ENCODE results near the gene CFAP221.
A peak's percentile ranks its signal among the peaks of the same experiment; 100 is the strongest.

Gene CFAP221

GRCh38 chr2:119691189-119691588 is 146.9 kb downstream of the CFAP221 start:
- Histone ChIP-seq H3K9me3 (ENCODE audit: control extremely low read depth in 1 of 5, control insufficient read depth in 4 of 5, insufficient read depth in 2 of 5, low read depth in 1 of 5, low read length in 4 of 5) (no peaks in the 10 kb centered on the region), H3K4me3 (ENCODE audit: control insufficient read depth in 1 of 7, extremely low read depth in 1 of 7, insufficient read depth in 4 of 7, low read depth in 2 of 7, low read length in 6 of 7) (no peak overlapping the region), H3K36me3 (ENCODE audit: control insufficient read depth in 4 of 4, insufficient read depth in 4 of 4, low read length in 3 of 4) (peaks cover 3 to 26% (median 12%) of the 10 kb centered on the region in 4 experiments), H3K27ac (ENCODE audit: insufficient read depth in 1 of 2, low read depth in 1 of 2, low read length in 2 of 2, poor library complexity in 1 of 2, severe bottlenecking in 2 of 2) (no peak overlapping the region), H3K4me1 (ENCODE audit: control extremely low read depth in 1 of 4, control insufficient read depth in 4 of 4, insufficient read depth in 4 of 4, low read length in 3 of 4) (peaks cover 0 to 18% (median 15%) of the 10 kb centered on the region in 4 experiments), H3K27me3 (replicated peaks in 2 of 5; ENCODE audit: control insufficient read depth in 4 of 5, insufficient read depth in 5 of 5, low read length in 4 of 5) (no peaks in the 10 kb centered on the region)
- WGBS (ENCODE audit: insufficient coverage), result 92% methylated on average over 7 of the region's 7 CpGs
- DNase-seq, result no peak
- POLR2A ChIA-PET, result no interaction called here
- CTCF ChIA-PET, result interaction anchor here (2.0 kb wide), 1 partner anchor 10 kb away, joined by 8 read pairs; no protein-coding TSS in a partner anchor

GRCh38 chr2:119691651-119692245 is 147.5 kb downstream of the CFAP221 start:
- Histone ChIP-seq H3K9me3 (ENCODE audit: control extremely low read depth in 1 of 5, control insufficient read depth in 4 of 5, insufficient read depth in 2 of 5, low read depth in 1 of 5, low read length in 4 of 5) (no peaks in the 10 kb centered on the region), H3K36me3 (ENCODE audit: control insufficient read depth in 4 of 4, insufficient read depth in 4 of 4, low read length in 3 of 4) (peaks cover 3 to 26% (median 10%) of the 10 kb centered on the region in 4 experiments), H3K27ac (ENCODE audit: insufficient read depth in 1 of 2, low read depth in 1 of 2, low read length in 2 of 2, poor library complexity in 1 of 2, severe bottlenecking in 2 of 2) (no peak overlapping the region), H3K4me1 (ENCODE audit: control extremely low read depth in 1 of 4, control insufficient read depth in 4 of 4, insufficient read depth in 4 of 4, low read length in 3 of 4) (peaks cover 0 to 18% (median 15%) of the 10 kb centered on the region in 4 experiments), H3K27me3 (replicated peaks in 2 of 5; ENCODE audit: control insufficient read depth in 4 of 5, insufficient read depth in 5 of 5, low read length in 4 of 5) (no peaks in the 10 kb centered on the region), H3K4me3 (ENCODE audit: control insufficient read depth in 1 of 7, extremely low read depth in 1 of 7, insufficient read depth in 4 of 7, low read depth in 2 of 7, low read length in 6 of 7) (no peak overlapping the region)
- ChIA-PET CTCF (interaction anchor here (2.0 to 3.4 kb wide), 2 partner anchors 10 to 12 kb away, joined by 8 to 11 read pairs; no protein-coding TSS in a partner anchor), POLR2A (no interaction called here)
- 96% methylated on average over 12 of the region's 12 CpGs for WGBS (ENCODE audit: insufficient coverage)
- DNase-seq, result no peak

- Histone ChIP-seq H3K36me3 (ENCODE audit: control insufficient read depth in 4 of 4, insufficient read depth in 4 of 4, low read length in 3 of 4) (peaks cover 0 to 20% (median 8%) of the 10 kb centered on the region in 4 experiments), H3K4me1 (ENCODE audit: control extremely low read depth in 1 of 4, control insufficient read depth in 4 of 4, insufficient read depth in 4 of 4, low read length in 3 of 4) (peaks cover 0 to 18% (median 15%) of the 10 kb centered on the region in 4 experiments), H3K27ac (ENCODE audit: insufficient read depth in 1 of 2, low read depth in 1 of 2, low read length in 2 of 2, poor library complexity in 1 of 2, severe bottlenecking in 2 of 2) (no peak overlapping the region), H3K4me3 (ENCODE audit: control insufficient read depth in 1 of 7, extremely low read depth in 1 of 7, insufficient read depth in 4 of 7, low read depth in 2 of 7, low read length in 6 of 7) (no peak overlapping the region), H3K27me3 (replicated peaks in 2 of 5; ENCODE audit: control insufficient read depth in 4 of 5, insufficient read depth in 5 of 5, low read length in 4 of 5) (no peaks in the 10 kb centered on the region), H3K9me3 (ENCODE audit: control extremely low read depth in 1 of 5, control insufficient read depth in 4 of 5, insufficient read depth in 2 of 5, low read depth in 1 of 5, low read length in 4 of 5) (no peaks in the 10 kb centered on the region)
- WGBS (ENCODE audit: insufficient coverage), result 95% methylated on average over 7 of the region's 7 CpGs
- CTCF ChIA-PET, result interaction anchor here (2.0 to 3.4 kb wide), 2 partner anchors 9 to 11 kb away, joined by 8 to 11 read pairs; no protein-coding TSS in a partner anchor
- no peak for DNase-seq
- POLR2A ChIA-PET, result interaction anchor here (0.6 kb wide), 1 partner anchor 145 kb away, joined by 3 read pairs; no protein-coding TSS in a partner anchor
Observed at GRCh38 chr2:119692310-119692709, 148.1 kb downstream of the CFAP221 start.

GRCh38 chr2:119692954-119693353 is 148.7 kb downstream of the CFAP221 start:
- Histone ChIP-seq H3K4me3 (ENCODE audit: control insufficient read depth in 1 of 7, extremely low read depth in 1 of 7, insufficient read depth in 4 of 7, low read depth in 2 of 7, low read length in 6 of 7) (no peak overlapping the region), H3K27ac (ENCODE audit: insufficient read depth in 1 of 2, low read depth in 1 of 2, low read length in 2 of 2, poor library complexity in 1 of 2, severe bottlenecking in 2 of 2) (no peak overlapping the region), H3K36me3 (ENCODE audit: control insufficient read depth in 4 of 4, insufficient read depth in 4 of 4, low read length in 3 of 4) (peaks cover 0 to 16% (median 7%) of the 10 kb centered on the region in 4 experiments), H3K27me3 (replicated peaks in 2 of 5; ENCODE audit: control insufficient read depth in 4 of 5, insufficient read depth in 5 of 5, low read length in 4 of 5) (no peaks in the 10 kb centered on the region), H3K9me3 (ENCODE audit: control extremely low read depth in 1 of 5, control insufficient read depth in 4 of 5, insufficient read depth in 2 of 5, low read depth in 1 of 5, low read length in 4 of 5) (no peaks in the 10 kb centered on the region), H3K4me1 (ENCODE audit: control extremely low read depth in 1 of 4, control insufficient read depth in 4 of 4, insufficient read depth in 4 of 4, low read length in 3 of 4) (peaks cover 0 to 21% (median 16%) of the 10 kb centered on the region in 4 experiments)
- WGBS (ENCODE audit: insufficient coverage), result 83% methylated on average over 7 of the region's 7 CpGs
- DNase-seq, result no peak
- CTCF ChIA-PET, result interaction anchor here (3.4 kb wide), 1 partner anchor 11 kb away, joined by 11 read pairs; no protein-coding TSS in a partner anchor
- POLR2A ChIA-PET, result interaction anchor here (0.6 kb wide), 1 partner anchor 146 kb away, joined by 3 read pairs; no protein-coding TSS in a partner anchor

GRCh38 chr2:119693567-119693966 is 149.3 kb downstream of the CFAP221 start:
- no peak overlapping the region for H3K27ac ChIP-seq (ENCODE audit: insufficient read depth in 1 of 2, low read depth in 1 of 2, low read length in 2 of 2, poor library complexity in 1 of 2, severe bottlenecking in 2 of 2)
- DNase-seq, result peak in 1 of 3 donors; percentile 19
- 100% methylated on average over 3 of the region's 3 CpGs for WGBS (ENCODE audit: insufficient coverage)
- H3K4me3 ChIP-seq (ENCODE audit: control insufficient read depth in 1 of 7, extremely low read depth in 1 of 7, insufficient read depth in 4 of 7, low read depth in 2 of 7, low read length in 6 of 7), result no peak overlapping the region
- peaks cover 0 to 11% (median 4%) of the 10 kb centered on the region in 4 experiments for H3K36me3 ChIP-seq (ENCODE audit: control insufficient read depth in 4 of 4, insufficient read depth in 4 of 4, low read length in 3 of 4)
- no peaks in the 10 kb centered on the region for H3K9me3 ChIP-seq (ENCODE audit: control extremely low read depth in 1 of 5, control insufficient read depth in 4 of 5, insufficient read depth in 2 of 5, low read depth in 1 of 5, low read length in 4 of 5)
- no peaks in the 10 kb centered on the region for H3K27me3 ChIP-seq (replicated peaks in 2 of 5; ENCODE audit: control insufficient read depth in 4 of 5, insufficient read depth in 5 of 5, low read length in 4 of 5)
- ChIA-PET POLR2A (no interaction called here), CTCF (interaction anchor here (3.4 kb wide), 1 partner anchor 10 kb away, joined by 11 read pairs; no protein-coding TSS in a partner anchor)
- H3K4me1 ChIP-seq (ENCODE audit: control extremely low read depth in 1 of 4, control insufficient read depth in 4 of 4, insufficient read depth in 4 of 4, low read length in 3 of 4), result peaks cover 0 to 21% (median 16%) of the 10 kb centered on the region in 4 experiments

GRCh38 chr2:119693967-119694366 is 149.7 kb downstream of the CFAP221 start:
- 100% methylated on average over 5 of the region's 5 CpGs for WGBS (ENCODE audit: insufficient coverage)
- Histone ChIP-seq H3K36me3 (ENCODE audit: control insufficient read depth in 4 of 4, insufficient read depth in 4 of 4, low read length in 3 of 4) (peaks cover 0 to 8% (median 1%) of the 10 kb centered on the region in 4 experiments), H3K4me3 (ENCODE audit: control insufficient read depth in 1 of 7, extremely low read depth in 1 of 7, insufficient read depth in 4 of 7, low read depth in 2 of 7, low read length in 6 of 7) (no peak overlapping the region), H3K27ac (ENCODE audit: insufficient read depth in 1 of 2, low read depth in 1 of 2, low read length in 2 of 2, poor library complexity in 1 of 2, severe bottlenecking in 2 of 2) (no peak overlapping the region), H3K9me3 (ENCODE audit: control extremely low read depth in 1 of 5, control insufficient read depth in 4 of 5, insufficient read depth in 2 of 5, low read depth in 1 of 5, low read length in 4 of 5) (no peaks in the 10 kb centered on the region), H3K27me3 (replicated peaks in 2 of 5; ENCODE audit: control insufficient read depth in 4 of 5, insufficient read depth in 5 of 5, low read length in 4 of 5) (no peaks in the 10 kb centered on the region), H3K4me1 (ENCODE audit: control extremely low read depth in 1 of 4, control insufficient read depth in 4 of 4, insufficient read depth in 4 of 4, low read length in 3 of 4) (peaks cover 0 to 21% (median 16%) of the 10 kb centered on the region in 4 experiments)
- DNase-seq, result no peak
- CTCF ChIA-PET, result interaction anchor here (3.4 kb wide), 1 partner anchor 10 kb away, joined by 11 read pairs; no protein-coding TSS in a partner anchor
- POLR2A ChIA-PET, result no interaction called here

- Histone ChIP-seq H3K27ac (ENCODE audit: insufficient read depth in 1 of 2, low read depth in 1 of 2, low read length in 2 of 2, poor library complexity in 1 of 2, severe bottlenecking in 2 of 2) (no peak overlapping the region), H3K4me1 (ENCODE audit: control extremely low read depth in 1 of 4, control insufficient read depth in 4 of 4, insufficient read depth in 4 of 4, low read length in 3 of 4) (peaks cover 0 to 21% (median 16%) of the 10 kb centered on the region in 4 experiments), H3K4me3 (ENCODE audit: control insufficient read depth in 1 of 7, extremely low read depth in 1 of 7, insufficient read depth in 4 of 7, low read depth in 2 of 7, low read length in 6 of 7) (peak overlapping the region in 2 of 7 experiments; percentile 51 to 53), H3K36me3 (ENCODE audit: control insufficient read depth in 4 of 4, insufficient read depth in 4 of 4, low read length in 3 of 4) (peaks cover 0 to 4% (median 1%) of the 10 kb centered on the region in 4 experiments), H3K9me3 (ENCODE audit: control extremely low read depth in 1 of 5, control insufficient read depth in 4 of 5, insufficient read depth in 2 of 5, low read depth in 1 of 5, low read length in 4 of 5) (no peaks in the 10 kb centered on the region), H3K27me3 (replicated peaks in 2 of 5; ENCODE audit: control insufficient read depth in 4 of 5, insufficient read depth in 5 of 5, low read length in 4 of 5) (no peaks in the 10 kb centered on the region)
- ChIA-PET CTCF (interaction anchor here (1.2 to 3.4 kb wide), 2 partner anchors 9 to 19 kb away, joined by 3 to 11 read pairs; no protein-coding TSS in a partner anchor), POLR2A (no interaction called here)
- DNase-seq, result no peak
- 68% methylated on average over 10 of the region's 10 CpGs for WGBS (ENCODE audit: insufficient coverage)
Observed at GRCh38 chr2:119694470-119694844, 150.2 kb downstream of the CFAP221 start.
